ENCODE results near the gene C1orf122.

Gene C1orf122

DNA sequence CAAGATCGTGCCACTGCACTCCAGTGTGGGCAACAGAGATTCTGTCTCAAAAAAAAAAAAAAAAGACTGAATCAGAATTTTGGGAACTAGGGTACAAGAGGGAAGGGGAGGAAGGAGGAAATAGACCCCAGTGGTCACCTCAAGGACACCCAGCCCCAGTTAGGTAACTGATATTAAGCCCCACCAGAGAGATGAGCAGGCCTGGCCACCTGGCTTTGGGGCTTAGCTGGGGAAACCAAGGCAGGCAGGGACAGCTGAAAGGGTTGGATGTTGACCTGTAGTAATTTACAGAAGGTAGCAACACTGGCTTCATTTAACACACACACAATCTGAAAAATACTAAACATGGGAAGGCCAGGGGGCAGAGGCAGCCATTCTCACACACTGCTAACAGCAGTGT, 5.2 kb upstream of the C1orf122 start:
- no peak for DNase-seq

DNA sequence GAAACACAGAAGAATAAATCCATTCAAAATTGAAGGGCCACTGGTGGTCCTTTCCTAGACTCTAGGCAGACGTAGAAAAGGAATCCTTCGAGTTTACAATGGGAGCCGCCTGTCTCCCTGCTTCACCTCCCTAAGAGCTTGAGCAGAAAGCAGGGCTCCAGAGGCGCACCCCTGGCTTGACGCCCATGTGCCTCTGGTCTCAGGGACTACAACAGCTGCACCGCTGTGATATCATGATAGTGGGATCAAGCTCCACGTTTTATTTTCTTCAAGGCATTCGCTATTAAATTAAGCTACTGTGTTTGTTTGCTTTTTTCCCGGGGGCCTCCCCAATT, 403 bp upstream of the C1orf122 start:
- DNase-seq, result no peak

DNA sequence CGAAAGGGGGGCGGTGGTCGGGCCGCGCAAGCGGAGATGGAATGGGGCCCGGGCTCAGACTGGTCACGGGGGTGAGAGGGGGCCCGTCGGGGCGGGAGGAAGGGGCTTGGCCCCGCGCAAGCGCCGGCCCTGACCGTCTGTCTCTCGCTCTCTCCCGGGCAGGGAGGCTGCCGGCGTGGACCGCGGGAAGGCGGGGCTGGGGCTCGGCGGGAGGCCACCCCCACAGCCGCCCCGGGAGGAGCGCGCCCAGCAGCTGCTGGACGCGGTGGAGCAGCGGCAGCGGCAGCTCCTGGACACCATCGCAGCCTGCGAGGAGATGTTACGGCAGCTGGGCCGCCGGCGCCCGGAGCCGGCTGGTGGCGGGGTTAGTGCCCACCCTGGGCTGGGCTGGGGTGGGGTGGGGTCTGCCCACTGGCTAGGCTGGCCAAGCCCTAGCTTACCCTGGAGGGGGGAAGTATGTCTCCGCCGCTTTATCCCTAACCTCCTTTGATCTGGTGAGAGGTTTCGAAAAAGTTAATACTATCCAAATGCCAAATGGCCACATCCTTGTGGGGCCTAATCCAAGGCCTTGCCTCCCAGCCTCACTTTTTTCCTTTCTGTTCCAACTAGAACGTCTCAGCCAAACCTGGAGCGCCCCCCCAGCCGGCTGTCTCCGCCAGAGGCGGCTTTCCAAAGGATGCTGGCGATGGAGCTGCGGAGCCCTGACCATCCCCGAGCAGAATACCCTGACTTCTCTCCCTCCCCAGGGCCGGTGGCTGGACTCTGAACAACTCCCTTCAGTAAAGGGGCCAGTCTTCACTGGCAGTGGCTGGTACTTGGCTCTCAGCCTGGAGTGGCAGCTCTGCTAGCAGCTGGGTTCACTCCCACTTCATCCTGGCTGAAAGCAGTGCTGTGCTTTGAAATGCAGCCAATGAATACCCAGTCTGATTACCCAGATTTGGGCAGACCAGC, 1.1 kb downstream of the C1orf122 start:
- peak; percentile 81 for DNase-seq

- no peak for DNase-seq
These were observed 2.4 kb downstream of the C1orf122 start for GRCh38 chr1:37809942-37810341.

- peak; percentile 77 for DNase-seq
These were observed 3.6 kb downstream of the C1orf122 start for GRCh38 chr1:37811027-37811655.

DNA sequence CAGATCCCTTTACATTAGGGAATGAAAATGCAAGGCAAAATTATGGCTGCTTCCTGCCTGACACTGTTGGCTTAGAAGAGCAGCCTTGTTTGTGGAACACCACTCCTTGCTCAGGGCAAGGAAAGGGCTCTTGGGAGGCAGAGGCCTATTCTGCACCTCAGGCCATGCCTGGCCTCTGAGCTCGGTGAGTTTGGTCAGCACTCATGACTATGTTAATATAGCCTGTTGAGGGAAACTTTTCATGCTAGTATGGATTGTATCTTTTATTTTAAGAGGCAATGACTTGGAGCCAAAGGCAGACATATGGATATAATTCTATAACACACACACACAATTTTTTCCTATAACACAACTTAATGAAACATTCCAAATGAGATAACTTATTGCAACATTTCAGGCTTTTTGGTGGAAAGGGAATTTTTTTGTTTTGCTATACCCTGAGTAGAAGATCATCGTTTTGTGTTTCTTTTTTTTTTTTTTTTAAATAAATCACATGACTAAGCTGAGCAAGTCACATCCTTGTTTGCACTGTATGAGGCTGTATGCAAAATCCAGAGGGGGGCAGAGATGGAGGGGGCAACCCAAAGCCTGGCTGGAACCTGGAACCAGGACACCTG, 6.0 kb downstream of the C1orf122 start:
- DNase-seq, result no peak

DNA sequence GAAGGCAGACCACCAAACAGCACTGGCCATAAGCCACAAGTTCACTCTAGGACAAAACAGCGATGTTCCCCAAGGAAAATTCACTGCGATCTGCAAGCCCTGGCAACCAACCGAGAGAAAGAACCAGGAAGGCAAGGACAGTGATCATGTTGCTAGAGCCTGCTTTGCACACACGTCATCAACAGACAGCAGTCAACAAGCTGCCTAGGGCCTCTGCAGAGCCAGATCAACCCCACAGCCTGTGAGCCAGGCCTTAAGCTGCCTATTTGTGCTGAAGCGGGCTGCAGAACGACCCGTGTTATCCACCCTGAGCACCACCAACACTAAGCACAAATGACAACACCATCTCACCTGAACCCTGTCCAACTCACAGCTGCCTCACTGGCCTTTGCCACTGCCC, 6.7 kb downstream of the C1orf122 start:
- no peak for DNase-seq

- no peak for DNase-seq
These were observed 9.9 kb downstream of the C1orf122 start for GRCh38 chr1:37817481-37817880.

- DNase-seq, result no peak
These were observed 13.9 kb downstream of the C1orf122 start for GRCh38 chr1:37821481-37821880.

DNA sequence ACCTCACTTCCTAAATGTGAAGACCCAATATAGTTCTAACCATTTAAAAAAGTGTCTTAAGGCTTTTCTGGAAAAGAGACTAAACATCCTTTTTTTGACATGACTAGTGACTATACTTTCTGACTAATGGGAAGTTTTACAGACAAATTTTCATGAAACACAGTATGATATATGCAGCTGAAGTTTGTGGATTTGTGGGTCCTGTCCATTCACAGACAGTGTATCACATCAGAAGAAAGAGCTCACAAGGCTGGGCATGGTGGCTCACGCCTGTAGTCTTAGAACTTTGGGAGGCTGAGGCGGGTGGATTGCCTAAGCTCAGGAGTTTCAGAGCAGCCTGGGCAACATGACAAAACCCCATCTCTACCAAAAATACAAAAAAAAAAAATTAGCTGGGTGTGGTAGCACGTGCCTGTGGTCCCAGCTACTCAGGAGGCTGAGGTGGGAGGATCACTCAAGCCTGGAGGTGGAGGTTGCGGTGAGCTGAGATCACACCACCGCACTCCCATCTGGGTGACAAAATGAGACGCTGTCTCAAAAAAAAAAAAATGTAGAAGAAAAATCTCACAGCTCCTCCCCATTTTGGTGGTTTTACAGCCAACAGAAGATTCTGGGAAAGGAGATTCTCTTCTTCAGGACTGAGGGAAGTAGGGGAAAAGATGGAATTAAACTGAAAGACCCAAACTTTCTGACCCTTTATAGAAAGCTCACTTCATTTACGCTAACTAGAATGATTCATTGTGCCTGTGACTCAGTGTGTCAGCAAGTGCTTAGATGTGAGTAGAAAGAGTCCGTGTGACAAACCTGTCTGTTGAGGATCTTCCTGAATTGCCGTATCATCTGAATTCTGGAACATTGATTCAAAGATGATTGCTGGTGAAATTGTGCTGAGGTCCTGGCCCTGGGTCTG, 15.6 kb downstream of the C1orf122 start:
- DNase-seq, result peak; percentile 11

DNA sequence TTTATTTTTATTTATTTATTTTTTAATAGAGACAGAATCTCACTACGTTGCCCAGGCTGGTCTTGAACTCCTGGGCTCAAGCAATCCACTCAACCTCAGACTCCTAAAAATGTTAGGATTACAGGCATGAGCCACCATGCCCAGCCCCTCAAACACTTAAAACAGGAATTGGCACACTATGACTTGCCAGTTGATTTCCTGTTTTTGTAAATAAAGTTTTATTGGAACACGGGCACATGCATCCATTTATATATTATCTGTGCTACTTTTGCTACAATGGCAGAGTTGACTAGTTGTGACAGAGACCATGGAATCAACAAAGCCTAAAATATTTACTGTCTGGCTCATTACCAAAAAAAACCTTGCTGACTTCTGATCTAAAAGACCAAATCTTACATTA, 16.4 kb downstream of the C1orf122 start:
- no peak for DNase-seq

GRCh38 chr1:37825506-37825905, 17.9 kb downstream of the C1orf122 start:
- no peak for DNase-seq

DNA sequence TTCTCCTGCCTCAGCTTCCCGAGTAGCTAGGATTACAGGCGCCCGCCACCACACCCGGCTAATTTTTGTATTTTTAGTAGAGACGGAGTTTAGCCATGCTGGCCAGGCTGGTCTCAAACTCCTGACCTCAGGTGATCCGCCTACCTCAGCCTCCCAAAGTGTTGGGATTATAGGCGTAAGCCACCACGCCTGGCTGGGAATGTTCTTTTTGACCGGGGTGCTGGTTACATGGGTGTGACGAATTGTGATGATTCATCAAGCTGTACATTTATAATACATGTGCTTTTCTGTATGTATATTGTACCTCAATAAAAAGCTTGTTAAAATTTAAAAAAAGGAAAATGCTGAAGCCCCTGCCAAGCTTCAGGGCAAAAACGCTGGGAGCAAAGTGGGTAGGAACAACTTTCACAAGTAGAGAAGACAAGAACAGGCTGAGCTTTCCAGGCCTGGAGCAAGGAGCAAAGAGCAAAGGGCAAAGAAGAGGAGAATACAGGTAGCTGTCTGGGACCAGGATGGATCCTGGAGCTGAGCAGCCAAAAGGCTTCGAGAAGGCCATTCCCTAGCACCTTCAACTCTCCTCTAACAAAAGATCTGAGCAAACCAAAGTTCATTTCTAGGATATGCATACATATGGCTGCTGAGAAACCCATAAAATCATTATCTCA, 21.0 kb downstream of the C1orf122 start:
- no peak for DNase-seq

DNA sequence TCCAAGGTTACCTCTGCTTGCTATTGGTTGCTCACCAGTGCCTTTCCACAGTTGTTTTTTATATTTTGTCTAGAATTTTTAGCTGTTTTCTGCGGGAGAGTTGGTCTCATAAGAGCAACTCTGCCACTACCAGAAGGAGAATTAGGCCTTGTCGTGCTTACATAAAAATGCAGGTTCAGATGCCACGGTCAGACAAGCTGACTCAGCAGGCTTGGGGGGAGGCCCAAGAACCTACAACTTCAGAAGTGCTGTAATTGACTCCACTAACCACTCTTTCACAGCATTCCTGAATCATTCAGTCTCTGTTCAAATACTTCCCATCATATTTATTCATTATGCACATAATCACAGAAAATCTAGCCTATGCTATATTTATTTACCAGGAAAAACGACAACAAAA, 23.5 kb downstream of the C1orf122 start:
- no peak for DNase-seq

DNA sequence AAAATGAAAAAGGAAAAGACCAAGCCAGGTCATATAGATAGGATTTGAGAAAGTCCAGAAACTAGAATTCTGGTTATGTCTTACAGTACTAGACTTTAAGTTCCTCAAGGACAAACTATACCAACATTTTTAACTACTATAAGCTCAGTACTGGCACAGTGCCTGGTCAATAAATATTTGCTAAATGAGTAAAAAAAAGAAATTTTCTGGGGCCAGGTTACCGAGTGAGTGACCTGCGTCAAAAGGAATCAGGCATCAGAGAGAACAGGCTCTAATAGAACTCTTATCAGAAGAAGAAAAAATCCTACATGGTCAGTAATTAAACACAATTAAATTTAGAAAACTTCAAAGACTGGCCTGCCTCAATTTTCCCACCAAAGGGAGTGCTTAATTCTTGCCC, 24.2 kb downstream of the C1orf122 start:
- no peak for DNase-seq

GRCh38 chr1:37836788-37837187, 29.2 kb downstream of the C1orf122 start:
- DNase-seq, result no peak

DNA sequence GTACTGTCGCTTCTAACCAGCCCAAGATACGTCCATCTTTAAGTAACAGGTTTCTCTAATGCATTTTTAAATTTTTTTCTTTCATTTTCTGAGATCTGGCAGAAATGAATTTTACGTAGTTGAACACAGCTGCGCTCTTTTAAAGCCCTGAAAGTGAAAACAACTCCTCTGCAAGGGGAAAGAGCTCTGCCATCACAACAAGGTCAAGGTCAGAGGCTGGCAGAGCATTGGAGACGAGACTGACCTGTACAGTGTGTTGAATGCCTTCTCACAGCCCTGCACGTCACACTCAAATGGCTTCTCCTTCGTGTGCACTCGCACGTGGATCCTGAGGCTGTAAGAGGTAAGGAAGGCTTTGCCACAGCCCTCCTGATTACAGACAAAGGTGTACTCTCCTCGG, 32.1 kb downstream of the C1orf122 start:
- no peak for DNase-seq

- no peak for DNase-seq
These were observed 33.1 kb downstream of the C1orf122 start for GRCh38 chr1:37840711-37841110.

DNA sequence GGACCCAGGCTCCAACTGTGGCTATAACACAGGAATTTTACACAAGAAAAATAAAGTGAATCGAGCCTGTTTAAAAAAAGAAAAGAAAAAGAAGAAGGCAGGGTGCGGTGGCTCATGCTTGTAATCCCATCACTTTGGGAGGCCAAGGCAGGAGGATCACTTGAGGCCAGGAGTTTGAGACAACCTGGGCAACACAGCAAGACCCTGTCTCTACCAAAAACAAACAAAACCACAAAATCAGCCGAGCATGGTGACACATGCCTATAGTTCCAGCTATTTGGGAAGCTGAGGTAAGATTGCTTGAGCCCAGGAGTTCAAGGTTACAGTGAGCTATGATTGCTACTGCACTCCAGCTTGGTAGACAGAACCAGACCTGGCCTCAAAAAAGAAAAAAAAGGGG, 34.1 kb downstream of the C1orf122 start:
- DNase-seq, result no peak

DNA sequence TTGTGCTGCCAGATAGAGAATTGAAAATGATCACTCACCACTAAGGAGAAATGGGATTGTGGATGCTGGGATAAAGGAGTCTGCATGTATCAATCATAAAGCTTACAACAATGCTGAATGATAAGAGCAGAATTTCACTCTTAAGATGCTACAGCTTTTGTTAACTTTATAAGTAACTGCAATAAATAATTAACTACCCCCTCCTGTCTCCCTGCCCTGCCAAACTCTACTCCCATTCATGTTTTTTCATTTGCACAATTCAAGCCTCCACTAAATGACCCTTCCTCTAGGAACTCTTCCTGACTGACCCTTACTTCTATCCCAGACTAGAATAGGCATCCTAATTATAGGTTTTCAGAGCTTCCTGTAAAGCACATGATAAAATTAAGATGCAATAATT, 36.9 kb downstream of the C1orf122 start:
- no peak for DNase-seq

- no peak for DNase-seq
These were observed 37.6 kb downstream of the C1orf122 start for GRCh38 chr1:37845049-37845646.

DNA sequence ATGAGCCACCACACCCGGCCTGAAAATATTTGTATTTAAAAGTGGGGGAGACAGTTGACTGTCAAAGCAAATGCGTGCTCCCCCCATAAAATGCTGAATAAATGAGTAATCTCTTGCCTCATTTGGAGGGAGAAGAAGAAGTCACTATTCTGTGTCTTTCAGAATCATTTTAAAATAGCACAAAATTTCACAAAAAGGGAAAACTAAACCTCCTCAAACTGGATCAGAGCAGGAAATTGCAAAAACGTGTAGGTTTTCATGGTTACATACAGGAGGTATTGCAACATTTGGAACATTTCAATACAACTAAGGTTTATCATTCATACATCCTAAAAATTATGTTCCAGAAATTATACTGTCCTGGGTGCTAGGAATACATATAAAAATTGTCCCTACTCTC, 38.2 kb downstream of the C1orf122 start:
- DNase-seq, result no peak
